Stimulated activated CD4-positive, alpha-beta T cell treated with anti-CD3 and anti-CD28 coated beads, Interleukin-2, amount 100 ng/mL, for 24 hours (primary cell): ENCODE results near the gene PLIN4.
"Not testable (repeated sequence)": the region's sequence is repeated elsewhere in the genome, so short reads cannot be mapped to it uniquely, and the experiment has no call there.

Experiments used
- DNase-seq, 2 donors: peaks; one replicate each; pipeline ENCODE4 v3.0.0-alpha.2; 2020

Gene PLIN4

DNA sequence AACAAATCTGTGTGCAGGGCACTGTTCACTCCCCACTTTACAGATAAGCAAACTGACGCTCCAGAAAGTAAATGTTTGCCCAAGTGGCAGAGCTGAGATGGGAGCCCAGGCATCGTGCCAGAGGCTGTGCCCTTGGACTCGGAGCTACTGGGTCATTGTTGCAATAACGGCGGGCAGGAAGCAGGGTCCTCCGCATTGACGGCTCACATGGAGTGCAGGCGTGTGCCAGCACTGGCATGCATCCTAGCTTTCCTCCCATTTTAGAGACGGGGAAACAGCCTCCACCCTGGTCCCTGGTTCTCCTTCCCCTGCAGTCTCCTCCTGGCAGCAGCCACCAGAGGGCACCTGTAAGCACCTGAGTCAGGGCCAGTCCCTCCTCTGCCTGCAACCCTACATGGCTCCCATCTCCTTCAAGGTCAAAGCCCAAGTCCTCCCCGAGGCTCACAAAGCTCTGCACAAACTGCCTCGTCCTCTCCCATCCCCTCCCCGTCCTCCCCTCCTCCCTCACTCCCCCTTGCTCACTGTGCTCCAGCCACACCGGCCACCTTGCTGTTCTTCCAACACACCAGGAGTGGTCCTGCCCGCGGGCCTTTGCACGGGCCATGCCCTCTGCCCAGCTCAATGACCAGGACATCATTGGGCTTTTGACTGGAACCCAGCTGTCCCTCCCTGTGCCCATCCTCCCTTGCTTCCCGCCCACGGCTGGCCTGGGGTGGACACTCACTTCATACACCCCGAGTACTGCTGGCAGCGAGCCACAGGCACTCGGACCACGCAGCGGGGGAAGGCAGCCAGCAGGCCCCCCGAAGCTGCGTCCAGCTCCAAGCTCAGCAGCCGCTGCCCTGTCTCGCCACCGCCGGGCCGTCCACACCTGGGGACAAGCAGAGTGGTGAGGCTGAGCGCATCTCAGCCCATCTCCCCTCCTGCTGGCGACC is 29.3 kb upstream of the PLIN4 start:
- peak; percentile 27 for DNase-seq

DNA sequence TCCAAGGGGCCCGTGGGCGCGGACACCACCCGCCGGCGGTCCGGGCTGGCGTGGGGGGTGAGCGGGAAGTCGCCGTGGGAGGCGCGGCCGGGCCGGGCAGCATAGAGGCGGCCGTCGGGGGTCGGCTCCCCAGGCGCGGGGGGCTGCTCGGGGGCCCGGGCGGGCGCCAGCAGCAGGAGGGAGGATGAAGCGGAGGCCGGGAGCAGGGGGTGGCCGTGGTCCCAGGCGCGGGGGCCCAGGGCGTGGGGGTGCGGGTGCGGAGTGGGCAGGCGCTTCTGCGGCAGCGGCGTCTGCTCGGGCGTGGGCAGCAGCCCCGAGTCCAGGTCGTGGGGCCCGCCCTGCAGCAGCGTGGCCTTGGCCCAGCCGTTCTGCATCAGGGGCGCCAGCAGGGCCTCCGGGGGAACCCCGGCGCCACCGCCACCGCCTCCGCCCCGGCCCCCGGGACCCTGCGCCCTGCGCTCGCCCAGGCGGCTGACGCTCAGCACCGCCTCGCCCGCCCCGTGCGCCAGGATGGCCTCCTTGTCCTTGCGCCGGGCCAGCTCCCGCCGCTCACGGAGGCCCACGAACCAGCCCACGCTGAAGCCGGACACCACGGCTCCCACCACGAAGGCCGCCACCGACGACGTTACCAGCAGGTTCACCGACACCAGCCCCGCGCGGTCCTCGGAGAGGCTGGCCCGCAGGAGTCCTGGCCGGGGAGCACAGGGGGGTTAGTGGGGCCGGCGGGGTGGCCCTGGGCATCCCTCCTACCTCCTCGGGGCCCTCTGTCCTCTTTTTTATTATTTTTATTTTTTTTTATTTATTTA is 25.8 kb upstream of the PLIN4 start:
- DNase-seq = no peak

DNA sequence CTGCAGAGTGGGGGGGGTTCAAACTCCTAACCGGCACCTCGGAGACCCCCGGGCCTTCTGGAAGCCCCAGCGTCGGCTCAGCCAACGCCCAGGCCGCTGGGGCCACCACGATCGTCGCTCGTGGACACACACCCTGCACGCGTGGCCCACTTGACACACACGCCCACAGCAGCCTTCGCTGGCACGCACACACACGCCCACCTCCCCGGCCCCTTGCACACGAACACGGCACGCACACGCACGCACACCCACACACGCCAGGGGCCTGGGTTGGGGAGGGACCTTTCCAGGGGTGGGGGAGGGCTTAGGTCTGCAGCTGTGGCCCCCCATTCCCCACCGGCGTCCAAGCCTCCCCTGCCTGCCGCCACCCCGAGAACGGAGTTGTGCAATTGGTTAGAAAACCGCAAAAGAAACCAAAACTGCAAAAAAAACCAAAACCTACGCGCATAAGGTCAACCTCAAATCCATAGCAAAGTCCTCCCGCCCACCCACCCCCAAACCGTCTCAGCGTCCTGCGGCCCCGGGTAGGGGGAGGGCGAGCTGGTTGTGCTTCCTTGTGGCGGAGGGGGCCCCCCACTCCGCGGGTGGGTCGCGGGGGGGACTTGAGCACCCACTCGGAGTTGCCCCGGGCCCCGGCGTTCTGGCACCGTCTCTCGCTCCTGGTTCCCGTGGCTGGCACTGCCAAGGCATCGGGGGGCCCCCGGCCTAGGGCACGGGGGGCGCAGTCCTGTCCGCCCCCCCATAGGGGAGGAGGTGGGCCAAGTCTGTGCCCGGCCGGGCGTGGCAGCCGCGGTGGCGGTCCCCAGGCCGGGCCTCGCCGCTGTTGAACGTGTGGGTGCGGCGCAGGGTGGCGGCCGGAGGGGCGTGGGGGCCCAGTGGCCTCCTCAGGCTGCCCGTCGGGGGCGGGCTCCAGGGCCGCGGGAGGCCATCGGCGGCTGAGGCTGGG is 24.9 kb upstream of the PLIN4 start:
- no peak for DNase-seq

DNA sequence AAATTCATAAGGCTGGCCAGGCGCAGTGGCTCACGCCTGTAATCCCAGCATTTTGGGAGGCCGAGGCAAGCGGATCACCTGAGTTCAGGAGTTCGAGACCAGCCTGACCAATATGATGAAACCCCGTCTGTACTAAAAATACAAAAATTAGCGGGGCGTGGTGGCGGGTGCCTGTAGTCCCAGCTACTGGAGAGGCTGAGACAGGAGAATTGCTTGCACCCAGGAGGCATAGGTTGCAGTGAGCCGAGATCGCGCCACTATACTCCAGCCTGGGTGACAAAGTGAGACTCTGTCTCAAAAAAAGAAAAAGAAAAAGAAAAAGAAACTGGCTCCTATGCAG is 23.5 kb upstream of the PLIN4 start:
- DNase-seq = not testable (repeated sequence)

DNA sequence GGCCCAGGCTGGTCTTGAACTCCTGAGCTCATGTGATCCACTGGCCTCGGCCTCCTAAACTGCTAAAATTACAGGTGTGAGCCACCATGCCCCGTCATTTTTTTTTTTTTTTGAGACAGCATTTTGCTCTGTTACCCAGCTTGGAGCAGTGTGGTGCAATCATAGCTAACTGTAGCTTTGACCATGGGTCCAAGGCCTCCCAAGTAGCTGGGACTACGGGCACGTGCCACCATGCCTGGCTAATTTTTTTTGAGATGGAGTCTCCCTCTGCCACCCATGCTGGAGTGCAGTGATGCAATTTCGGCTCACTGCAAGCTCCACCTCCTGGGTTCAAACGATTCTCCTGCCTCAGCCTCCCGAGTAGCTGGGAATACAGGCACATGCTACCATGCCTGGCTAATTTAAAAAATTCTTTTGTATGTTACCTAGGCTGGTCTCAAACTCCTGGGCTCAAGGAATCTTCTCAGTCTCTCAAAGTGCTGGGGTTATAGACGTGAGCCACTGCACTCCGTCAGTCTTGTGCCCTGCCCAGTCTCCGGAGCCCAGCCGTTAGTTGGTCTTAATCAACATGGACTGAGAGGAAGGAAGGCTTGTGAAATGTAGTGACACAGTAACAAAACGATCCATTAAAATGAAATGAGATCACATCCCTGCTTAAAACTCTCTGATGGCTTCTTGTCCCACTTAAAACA is 23.0 kb upstream of the PLIN4 start:
- DNase-seq = no peak

DNA sequence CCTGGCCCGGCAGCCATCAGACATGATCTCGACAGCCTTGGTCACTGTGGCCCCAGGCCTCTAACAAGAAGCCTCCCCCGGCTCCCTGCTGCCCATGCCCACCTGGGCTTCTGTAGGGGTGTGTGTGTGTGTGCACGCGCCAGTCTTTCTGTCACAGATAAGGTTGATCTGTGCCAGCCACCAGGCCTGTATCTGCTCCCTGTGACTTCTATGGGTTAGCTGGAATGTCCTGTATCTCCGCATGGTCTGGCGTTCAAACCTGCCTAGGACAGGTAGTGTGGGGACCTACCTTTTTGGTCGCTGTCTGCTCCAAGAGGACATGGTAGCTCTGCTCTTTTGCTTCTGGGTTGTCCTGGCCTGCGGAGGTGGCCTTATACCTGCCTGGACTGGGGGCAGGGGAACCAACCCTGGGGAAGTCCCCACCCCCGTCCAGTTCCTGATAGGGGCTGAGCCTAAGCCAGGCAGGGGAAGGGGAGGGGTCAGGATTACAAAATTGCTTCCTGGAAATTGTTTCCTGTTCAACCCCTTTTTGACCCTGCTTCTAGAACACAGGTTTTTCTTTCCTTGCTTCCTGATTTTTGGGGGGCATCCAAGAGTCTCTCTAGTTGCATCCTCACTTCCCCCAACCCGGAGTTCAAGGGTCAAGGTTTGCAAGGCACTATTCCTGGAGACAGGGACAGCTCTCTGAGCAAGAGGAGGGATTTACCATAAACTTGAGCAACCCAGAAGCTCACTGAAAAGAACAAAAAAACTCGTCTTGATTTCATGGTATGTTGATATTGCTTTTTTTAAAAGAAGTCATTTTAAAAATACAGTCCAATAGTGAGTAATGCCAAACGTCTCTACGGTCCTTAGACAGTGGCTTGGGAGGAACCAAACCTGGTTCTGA is 21.7 kb upstream of the PLIN4 start, which contains the start of gene LRG1:
LRG1 (minus strand) TSS at position 344 of the 889 bp plus-strand sequence; CDS start at position 321, 23 bp downstream.
- DNase-seq = peak in 1 of 2 donors; percentile 14

DNA sequence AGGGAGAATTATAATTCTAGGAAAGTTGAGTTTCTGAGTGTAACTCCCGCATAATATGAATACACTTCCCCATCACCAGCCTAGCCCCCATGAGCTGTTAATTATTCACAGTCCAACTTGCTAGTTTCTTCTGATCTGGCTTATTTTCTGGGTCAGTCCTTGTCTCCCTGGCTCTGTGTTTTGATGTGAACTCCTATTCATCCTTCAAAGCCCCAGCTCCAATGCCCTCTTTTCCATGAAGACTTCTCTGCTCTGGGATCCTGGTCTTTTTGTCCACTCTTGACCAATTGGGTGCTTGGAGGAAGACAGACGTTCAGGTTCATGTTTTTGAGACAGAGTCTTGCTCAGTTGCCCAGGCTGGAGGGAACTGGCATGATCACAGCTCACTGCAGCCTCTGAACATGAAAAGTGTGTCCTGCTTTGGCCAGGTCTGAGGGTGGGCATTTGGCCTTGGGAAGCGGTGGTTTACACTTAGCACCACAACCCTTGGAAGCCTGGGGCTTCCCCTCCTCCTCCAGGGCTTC is 20.9 kb upstream of the PLIN4 start:
- no peak for DNase-seq

DNA sequence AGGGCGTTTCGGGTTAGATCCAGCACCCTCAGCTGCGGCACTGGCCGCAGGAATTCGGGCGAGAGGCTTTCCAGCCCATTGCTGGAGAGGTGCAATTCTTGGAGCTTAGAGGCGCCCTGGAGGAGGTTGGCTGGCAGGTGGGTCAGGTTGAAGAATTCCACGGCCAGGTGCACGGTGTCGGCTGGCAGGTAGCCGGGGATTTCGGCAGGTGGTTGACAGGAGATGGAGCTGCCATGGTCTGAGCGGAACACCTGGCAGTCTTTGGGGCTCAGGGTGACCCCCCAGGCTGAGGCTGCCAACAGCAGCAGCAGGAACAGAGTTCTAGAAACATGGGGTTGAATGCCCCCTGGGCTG is 20.3 kb upstream of the PLIN4 start:
- DNase-seq = no peak

DNA sequence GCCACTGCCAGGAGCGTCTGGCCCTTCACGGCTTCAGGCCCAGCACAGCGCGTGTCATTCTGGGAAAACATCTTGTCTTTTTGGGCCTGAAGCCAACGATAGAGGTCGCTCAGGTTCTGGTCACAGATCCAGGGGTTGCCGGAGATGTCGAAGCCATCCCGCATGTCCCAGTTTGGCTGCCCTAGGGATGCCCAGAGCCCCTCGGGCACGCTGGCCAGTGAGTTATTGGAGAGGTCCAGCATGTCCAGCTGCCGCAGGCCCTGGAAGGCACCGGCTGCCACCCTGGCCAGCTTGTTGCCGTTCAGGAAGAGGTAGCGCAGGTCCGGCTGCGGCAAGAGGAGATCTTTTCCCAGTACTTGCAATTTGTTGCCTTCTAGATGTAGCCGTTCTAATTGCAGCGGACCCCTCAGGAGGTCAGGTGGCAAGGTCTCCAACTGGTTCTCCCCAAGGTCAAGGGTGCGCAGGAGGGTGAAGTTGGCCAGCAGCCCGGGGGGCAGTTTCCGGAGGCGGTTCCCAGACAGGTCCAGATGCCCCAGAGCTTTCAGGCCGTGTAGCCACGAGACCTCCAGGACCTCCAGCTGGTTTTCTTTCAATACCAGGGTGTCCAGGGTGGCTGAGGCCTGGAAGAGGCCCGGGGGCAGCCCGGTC is 19.8 kb upstream of the PLIN4 start:
- DNase-seq = no peak

DNA sequence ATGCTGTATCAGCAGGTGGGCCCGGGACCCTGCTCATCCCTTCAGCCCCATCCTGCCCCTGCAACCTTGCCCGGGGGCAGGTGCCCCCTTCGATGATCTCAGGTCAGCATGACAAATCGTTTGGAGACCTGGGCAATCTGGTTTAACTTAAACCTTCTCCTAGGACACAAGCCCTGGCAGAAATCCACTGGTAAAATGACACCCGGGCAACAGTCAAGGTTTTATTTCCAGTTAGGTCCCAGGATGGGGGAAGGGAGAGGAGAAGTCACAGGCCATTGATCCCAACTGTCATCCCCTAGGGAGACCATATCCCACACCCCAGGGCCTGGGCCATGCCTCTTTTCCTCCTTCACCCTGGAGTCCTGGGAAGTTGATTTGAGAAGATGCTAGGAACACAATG is 18.5 kb upstream of the PLIN4 start:
- DNase-seq = no peak

DNA sequence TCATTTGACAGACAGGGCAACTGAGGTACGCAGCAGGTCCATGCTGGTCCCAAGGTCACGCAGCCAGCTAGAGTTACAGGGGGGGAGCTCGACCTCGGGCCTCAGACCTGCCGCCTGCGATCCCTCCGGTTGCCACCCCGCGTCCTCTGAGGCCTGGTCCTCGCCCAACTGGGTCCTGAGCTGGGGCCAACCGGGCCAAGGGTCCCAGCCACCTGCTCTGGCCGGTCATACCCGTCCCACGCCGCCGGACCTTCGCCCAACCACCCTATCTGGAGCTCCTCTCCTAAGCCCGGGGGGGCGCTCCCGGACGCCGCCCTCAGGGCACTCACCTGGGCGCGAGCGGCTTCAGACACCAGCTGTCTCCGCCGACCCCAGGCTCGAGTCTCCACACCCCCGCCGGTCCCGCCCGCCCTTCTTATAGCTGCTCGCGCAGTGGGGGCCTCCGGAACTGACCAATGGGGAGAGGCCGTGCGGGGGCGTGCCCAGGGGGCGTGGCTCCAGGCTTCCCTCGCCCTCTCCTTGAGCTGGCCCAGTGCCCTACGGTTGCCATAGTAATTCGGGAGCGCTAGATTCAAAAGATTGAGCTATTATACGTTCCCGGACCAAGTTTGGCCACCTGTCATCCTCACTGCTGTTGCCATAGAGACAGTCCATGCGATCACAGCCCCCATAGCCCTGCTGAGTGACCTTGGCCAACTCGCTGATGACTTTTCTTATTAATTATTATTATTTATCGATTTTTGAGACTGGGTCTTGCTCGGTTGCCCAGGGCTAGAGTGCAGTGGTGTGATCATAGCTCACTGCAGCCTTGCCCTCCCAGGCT is 16.8 kb upstream of the PLIN4 start, which contains the start of gene PLIN5:
PLIN5 (minus strand) TSS at position 389 of the 823 bp plus-strand sequence. CDS start 1,150 bp downstream, outside the sequence.
- peak; percentile 54 to 61 for DNase-seq

DNA sequence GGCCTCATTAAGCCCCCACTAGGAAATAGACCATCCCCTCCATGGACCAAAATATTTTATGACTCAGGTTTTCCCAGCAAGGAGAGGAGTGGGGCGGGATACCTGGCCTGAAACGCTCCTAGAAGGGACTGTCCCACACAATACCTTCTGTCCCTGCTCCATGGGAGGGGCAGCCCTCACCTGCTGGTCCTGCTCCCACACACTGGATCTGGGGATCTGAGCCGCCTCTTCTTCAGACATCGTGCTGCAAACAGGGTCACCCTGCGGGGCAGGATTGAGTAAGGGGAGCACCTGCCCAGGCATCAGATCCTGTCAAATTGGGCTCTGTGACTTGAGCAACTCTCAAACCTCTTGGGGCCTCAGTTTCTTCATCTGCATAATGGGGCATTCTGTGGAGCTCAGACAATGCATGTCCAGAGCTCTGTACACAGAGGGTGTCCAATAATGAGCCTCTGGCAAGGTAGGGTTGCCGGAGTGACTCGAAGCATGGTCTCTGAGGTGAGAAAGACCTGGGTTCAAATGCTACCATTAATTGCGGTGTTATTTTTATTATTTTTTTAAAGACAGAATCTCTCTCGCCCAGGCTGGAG is 15.6 kb upstream of the PLIN4 start:
- no peak for DNase-seq

DNA sequence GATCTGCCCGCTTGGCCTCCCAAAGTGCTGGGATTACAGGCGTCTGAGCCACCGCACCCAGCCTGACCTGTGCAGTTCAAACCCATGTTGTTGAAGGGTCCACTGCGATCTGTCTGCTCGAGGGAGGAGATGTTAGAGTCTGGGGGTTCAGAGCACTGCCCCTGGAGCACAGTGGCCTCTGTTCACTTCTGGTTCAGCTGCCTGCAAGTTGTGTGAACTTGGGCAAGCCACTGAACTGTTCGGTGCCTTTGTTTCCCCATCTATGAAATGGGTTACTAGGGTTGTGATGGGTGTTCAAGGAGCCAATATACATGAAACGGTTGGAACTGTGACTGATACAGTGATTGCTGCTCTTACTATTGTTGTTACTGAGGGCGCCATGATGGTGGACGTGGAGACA is 15.0 kb upstream of the PLIN4 start:
- no peak for DNase-seq

DNA sequence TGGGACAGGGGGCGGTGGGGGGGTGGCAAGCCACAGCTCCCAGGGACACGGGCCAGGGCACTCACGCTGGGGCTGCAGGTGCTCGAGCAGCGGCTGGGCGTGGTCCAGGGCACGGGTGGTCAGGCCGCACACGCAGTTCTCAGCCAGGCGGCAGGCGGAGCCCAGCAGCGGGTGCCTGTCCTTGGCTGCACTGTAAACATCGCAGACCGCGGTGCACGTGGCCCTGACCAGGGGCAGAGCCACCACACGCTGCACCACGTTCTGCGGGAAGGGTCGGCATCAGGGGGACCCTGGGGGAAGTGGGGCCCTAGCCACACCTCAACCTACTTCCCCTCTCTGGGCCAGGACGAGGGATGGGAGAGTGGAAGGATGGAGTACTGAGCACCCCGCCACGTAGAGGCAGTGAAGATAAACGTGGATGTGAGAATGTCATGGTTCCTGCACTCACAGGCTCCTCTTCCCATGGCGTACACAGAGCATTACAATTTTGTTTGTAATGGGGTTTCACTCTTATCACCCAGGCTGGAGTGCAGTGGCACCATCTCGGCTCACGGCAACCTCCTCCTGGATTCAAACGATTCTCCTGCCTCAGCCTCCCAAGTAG is 13.4 kb upstream of the PLIN4 start:
- no peak for DNase-seq

DNA sequence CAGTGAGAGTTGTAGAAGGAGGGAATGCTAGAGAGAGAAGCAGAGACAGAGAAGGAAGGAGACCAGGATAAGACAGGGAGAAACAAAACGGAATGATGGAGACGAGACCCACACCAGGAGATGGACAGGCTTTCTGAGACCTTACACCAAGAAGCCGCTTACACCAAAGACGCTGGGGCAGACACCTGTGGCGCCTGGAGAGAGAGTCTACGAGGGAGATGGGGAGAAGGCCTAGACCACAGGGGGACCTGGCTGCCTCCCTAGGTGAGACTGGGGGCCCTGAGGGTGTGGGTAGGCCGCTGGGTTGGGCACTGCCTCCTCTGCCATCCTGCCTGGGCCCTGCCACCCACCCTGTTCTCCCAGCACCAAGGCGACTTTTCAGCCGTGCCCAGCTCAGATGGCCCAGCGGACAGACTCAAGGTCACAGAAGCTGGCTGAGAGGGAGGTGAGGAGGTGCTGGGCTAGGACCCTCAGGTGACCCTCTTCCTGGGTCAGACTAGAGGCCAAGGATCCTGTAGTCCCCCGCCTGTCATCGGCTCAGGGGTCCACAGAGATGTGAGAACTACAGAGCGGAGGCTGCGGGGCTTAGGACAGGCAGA is 11.7 kb upstream of the PLIN4 start:
- DNase-seq = no peak

DNA sequence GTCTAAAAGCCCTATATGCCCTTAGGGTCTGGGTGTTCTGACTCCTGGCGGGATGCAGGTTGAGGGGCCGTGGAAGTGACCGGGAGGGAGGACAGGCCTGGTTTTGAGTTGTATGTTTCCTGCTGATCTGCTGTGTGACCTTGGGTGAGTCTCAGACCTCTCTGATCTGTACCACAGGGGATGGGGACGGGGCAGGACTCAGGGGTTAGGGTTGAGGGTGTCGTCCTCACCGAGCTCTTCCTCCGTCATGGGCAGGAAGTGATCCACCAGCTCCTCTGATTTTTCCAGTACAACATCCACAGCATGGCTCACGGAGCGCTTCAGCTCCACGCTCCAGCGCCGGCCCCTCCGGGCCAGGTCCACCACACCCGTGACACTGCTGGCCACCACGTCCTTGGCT is 10.6 kb upstream of the PLIN4 start:
- DNase-seq = no peak

DNA sequence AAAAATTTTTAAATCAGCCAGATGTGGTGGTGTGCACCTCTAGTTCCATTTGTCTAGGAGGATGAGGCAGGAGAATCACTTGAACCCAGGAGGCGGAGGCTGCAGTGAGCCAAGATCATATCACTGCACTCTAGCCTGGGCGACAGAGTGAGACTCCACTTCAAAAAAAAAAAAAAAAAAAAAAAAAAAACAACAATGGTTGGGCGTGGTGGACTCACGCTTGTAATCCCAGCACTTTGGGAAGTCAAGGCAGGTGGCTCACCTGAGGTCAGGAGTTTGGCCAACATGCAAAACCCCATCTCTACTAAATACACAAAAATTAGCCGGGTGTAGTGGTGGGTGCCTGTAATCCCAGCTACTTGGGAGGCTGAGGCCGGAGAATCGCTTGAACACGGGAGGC is 9.1 kb upstream of the PLIN4 start:
- DNase-seq = not testable (repeated sequence)

DNA sequence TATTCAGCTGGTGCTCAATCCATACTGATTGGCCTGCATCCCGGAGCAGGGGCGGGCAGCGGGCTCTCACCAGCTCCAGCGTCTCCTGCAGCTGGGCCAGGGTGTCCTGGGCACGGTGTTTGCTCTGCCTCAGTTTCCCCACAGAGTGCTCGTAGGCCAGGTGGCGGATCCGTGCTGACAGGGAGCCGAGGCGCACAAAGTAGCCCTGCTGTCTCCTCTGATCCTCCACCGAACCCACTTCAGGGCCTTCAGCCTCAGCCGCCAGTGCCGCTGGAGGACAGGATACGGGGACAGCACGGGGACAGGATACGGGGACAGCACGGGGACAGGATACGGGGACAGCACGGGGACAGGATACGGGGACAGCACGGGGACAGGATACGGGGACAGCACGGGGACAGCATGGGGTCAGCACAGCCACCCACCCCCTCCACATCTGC is 7.3 kb upstream of the PLIN4 start:
- DNase-seq = no peak
